ENCODE results near the gene TMEM176B.

The TMEM176B gene

GRCh38 chr7:150845421-150845861 lies 45.3 kb upstream of the TMEM176B start:
- peak; percentile 23 for DNase-seq (ENCODE audit: low read depth)
- TF ChIP-seq CTCF (conservative IDR thresholded peaks at IDR 0.05; ENCODE audit: control insufficient read depth, insufficient read depth, low read depth, low read length), result no peak
- H3K4me3 ChIP-seq (ENCODE audit: control insufficient read depth, low read depth, low read length), result no peak overlapping the region

- H3K4me3 ChIP-seq (ENCODE audit: control insufficient read depth, low read depth, low read length), result no peak overlapping the region
- TF ChIP-seq CTCF (conservative IDR thresholded peaks at IDR 0.05; ENCODE audit: control insufficient read depth, insufficient read depth, low read depth, low read length), result no peak
- DNase-seq (ENCODE audit: low read depth), result no peak
Measured at GRCh38 chr7:150842716-150843115, 42.6 kb upstream of the TMEM176B start.

- no peak for TF ChIP-seq CTCF (conservative IDR thresholded peaks at IDR 0.05; ENCODE audit: control insufficient read depth, insufficient read depth, low read depth, low read length)
- no peak overlapping the region for H3K4me3 ChIP-seq (ENCODE audit: control insufficient read depth, low read depth, low read length)
- DNase-seq (ENCODE audit: low read depth), result no peak
Measured at GRCh38 chr7:150842018-150842417, 41.9 kb upstream of the TMEM176B start.

GRCh38 chr7:150838965-150839650 lies 38.9 kb upstream of the TMEM176B start:
- no peak for TF ChIP-seq CTCF (conservative IDR thresholded peaks at IDR 0.05; ENCODE audit: control insufficient read depth, insufficient read depth, low read depth, low read length)
- peak; percentile 42 for DNase-seq (ENCODE audit: low read depth)
- H3K4me3 ChIP-seq (ENCODE audit: control insufficient read depth, low read depth, low read length), result no peak overlapping the region

GRCh38 chr7:150835702-150836280 lies 35.6 kb upstream of the TMEM176B start:
- no peak for TF ChIP-seq CTCF (conservative IDR thresholded peaks at IDR 0.05; ENCODE audit: control insufficient read depth, insufficient read depth, low read depth, low read length)
- no peak overlapping the region for H3K4me3 ChIP-seq (ENCODE audit: control insufficient read depth, low read depth, low read length)
- no peak for DNase-seq (ENCODE audit: low read depth)

- no peak for TF ChIP-seq CTCF (conservative IDR thresholded peaks at IDR 0.05; ENCODE audit: control insufficient read depth, insufficient read depth, low read depth, low read length)
- no peak for DNase-seq (ENCODE audit: low read depth)
- H3K4me3 ChIP-seq (ENCODE audit: control insufficient read depth, low read depth, low read length), result no peak overlapping the region
Measured at GRCh38 chr7:150835019-150835418, 34.9 kb upstream of the TMEM176B start.

Data from fibroblast of mammary gland (primary cell).